Measurements from ENCODE around the gene PCGF3. TPM values are rescaled to one million over a fixed set of nuclear protein-coding genes. Genes with fewer than 3 reads are reported as not detected.

Gene PCGF3
- total and polyA plus RNA-seq, 10 of the 15 experiments (the other 5 are each of a cell fraction or from before 2014, with no cell fraction given), result 2.2 to 43.8 (median 15.9) TPM

DNA sequence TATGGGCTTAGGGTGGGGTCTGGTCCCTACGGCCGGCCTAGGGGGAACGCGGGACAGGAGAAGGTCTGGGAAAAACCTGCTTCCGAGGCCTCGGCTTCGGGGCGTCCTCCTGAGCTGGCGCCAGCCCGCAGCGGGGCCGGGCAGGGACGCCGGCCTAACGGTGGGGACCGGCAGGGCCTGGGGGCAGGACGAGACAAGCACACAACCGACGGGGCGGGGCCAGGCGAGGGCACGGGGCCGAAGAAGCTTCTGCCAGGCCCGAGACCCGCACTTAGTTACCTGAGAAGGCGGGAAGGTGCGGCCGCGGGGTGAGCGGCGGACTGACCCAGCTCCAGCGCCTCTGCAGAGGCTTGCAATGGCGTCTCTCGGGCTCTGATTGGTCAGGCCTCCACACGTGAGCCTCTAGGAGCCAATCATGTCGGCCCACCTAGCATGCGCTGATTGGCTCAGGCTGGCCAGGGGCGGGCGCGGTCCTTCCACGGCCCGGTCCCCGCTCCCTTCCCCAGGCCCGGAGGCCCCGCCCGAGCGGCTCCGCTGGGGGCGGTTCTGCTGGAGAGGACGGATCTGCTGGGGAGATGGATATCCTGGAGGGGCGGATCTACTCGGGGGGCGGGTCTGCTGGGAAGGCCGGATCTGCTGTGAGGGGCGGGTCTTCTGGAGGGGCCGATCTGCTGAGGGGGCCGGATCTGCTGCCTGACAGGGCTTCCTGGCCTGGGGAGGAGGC, 76.0 kb downstream of the PCGF3 start (continued):
- TF ChIP-seq, protein P1, sequence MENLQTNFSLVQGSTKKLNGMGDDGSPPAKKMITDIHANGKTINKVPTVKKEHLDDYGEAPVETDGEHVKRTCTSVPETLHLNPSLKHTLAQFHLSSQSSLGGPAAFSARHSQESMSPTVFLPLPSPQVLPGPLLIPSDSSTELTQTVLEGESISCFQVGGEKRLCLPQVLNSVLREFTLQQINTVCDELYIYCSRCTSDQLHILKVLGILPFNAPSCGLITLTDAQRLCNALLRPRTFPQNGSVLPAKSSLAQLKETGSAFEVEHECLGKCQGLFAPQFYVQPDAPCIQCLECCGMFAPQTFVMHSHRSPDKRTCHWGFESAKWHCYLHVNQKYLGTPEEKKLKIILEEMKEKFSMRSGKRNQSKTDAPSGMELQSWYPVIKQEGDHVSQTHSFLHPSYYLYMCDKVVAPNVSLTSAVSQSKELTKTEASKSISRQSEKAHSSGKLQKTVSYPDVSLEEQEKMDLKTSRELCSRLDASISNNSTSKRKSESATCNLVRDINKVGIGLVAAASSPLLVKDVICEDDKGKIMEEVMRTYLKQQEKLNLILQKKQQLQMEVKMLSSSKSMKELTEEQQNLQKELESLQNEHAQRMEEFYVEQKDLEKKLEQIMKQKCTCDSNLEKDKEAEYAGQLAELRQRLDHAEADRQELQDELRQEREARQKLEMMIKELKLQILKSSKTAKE (IDR thresholded peaks at IDR 0.05; ENCODE audit: low read depth, poor library complexity, severe bottlenecking), result no peak
- TF ChIP-seq FOS (IDR thresholded peaks at IDR 0.05; ENCODE audit: borderline replicate concordance, extremely low read depth, insufficient read length) (peak; percentile 95), EGR1 (IDR thresholded peaks at IDR 0.05; ENCODE audit: borderline replicate concordance in 1 of 2, low read depth in 2 of 2, low read length in 2 of 2) (peak in 1 of 2 experiments; percentile 32; a peak in 1 of 3 replicates), CBX5 (IDR thresholded peaks at IDR 0.05; ENCODE audit: low read depth) (no peak), SREBF2 (IDR thresholded peaks at IDR 0.05; ENCODE audit: low read length) (no peak), KAT2A (conservative IDR thresholded peaks at IDR 0.05; ENCODE audit: control insufficient read depth, low read depth, low read length) (no peak), IKZF2 (IDR thresholded peaks at IDR 0.05) (peak in 1 of 2 experiments; percentile 13; a peak in 2 of 4 replicates)
- TF ChIP-seq, protein P2, sequence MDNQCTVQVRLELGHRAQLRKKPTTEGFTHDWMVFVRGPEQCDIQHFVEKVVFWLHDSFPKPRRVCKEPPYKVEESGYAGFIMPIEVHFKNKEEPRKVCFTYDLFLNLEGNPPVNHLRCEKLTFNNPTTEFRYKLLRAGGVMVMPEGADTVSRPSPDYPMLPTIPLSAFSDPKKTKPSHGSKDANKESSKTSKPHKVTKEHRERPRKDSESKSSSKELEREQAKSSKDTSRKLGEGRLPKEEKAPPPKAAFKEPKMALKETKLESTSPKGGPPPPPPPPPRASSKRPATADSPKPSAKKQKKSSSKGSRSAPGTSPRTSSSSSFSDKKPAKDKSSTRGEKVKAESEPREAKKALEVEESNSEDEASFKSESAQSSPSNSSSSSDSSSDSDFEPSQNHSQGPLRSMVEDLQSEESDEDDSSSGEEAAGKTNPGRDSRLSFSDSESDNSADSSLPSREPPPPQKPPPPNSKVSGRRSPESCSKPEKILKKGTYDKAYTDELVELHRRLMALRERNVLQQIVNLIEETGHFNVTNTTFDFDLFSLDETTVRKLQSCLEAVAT (IDR thresholded peaks at IDR 0.05), result no peak
- TF ChIP-seq, protein P3, sequence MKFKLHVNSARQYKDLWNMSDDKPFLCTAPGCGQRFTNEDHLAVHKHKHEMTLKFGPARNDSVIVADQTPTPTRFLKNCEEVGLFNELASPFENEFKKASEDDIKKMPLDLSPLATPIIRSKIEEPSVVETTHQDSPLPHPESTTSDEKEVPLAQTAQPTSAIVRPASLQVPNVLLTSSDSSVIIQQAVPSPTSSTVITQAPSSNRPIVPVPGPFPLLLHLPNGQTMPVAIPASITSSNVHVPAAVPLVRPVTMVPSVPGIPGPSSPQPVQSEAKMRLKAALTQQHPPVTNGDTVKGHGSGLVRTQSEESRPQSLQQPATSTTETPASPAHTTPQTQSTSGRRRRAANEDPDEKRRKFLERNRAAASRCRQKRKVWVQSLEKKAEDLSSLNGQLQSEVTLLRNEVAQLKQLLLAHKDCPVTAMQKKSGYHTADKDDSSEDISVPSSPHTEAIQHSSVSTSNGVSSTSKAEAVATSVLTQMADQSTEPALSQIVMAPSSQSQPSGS (IDR thresholded peaks at IDR 0.05; ENCODE audit: low read length), result no peak

All from GM12878 (cell line).